GM21723 (cell line): ENCODE results near the gene CASQ2.
"Not testable (repeated sequence)": the region's sequence is repeated elsewhere in the genome, so short reads cannot be mapped to it uniquely, and the experiment has no call there.

ENCODE experiments used
- ATAC-seq: cut with Tn5 transposase; IDR thresholded peaks from one replicate; pipeline ENCODE4 v1.9.1; 2021; ENCODE audit warnings: mild to moderate bottlenecking, moderate library complexity; ENCODE audit not compliant: unreplicated experiment

The CASQ2 gene

DNA sequence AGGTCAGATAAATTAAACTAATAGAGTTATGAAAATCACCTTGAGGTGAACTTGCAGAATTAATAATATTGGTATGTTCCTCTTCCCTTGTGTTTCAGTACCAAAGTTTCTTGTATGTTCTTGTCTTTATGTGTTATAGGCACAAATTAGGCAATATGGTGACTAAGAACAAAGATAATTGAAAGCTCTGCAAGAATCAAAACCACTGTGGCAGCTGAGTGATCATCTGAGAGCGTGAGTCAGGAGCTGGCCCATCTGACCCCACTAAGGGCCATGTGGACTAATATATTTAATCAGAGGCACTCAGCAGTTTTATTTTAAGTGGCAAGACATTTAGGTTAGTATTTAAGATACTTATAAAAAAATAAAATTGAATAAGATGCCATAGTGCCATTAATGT, 12.8 kb upstream of the CASQ2 start:
- no peak for ATAC-seq

DNA sequence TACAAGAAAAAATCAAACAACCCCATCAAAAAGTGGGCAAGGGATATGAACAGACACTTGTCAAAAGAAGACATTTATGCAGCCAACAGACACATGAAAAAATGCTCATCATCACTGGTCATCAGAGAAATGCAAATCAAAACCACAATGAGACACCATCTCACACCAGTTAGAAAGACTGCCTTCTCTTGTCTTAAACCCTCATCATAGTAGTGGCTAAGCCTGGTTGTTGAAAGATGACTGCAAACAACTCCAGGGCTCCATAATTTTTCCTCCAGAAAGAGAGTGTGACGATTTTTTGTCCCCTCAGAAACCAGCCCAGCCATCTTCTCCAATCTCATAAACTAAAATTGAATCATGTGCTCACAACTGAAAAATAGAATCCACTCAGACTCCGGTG, 12.1 kb upstream of the CASQ2 start:
- ATAC-seq, result not testable (repeated sequence)

DNA sequence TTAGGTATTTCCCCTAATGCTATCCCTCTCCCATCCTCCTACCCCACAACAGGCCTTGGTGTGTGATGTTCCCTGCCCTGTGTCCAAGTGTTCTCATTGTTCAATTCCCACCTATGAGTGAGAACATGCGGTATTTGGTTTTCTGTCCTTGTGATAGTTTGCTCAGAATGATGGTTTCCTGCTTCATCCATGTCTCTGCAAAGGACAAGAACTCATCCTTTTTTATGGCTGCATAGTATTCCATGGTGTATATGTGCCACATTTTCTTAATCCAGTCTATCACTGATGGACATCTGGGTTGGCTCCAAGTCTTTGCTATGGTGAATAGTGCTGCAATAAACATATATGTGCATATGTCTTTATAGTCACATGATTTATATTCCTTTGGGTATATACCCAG, 10.6 kb upstream of the CASQ2 start:
- not testable (repeated sequence) for ATAC-seq

DNA sequence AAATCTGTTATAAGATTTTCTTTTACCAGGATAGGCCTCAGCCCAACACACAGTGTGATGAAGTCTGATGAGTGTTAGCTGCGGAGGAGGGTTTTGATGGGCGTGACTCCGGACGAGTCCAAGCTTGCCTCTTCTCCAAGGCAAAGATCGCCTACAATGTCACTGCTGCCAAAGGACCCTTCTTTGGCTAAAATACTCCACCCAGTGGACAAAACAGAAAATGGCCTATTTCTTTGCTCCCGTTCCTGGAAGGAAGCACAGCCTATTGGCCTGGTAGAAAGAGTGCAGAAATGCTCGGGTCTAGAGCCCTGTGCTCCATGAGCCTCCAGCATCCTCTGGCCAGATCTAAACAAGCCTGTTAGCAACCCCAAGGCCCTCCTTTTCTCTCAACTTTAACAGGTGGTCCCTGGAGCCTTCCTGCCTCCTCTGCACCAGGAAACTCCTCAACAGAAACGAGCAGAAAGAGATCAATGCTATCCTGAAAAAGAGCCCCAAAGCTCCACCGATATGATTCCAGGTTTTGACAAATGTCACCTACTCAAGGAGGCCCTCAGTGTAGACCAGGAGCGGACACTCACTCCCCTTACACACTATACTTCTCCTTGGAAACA, 3.4 kb upstream of the CASQ2 start:
- ATAC-seq, result peak; percentile 93

DNA sequence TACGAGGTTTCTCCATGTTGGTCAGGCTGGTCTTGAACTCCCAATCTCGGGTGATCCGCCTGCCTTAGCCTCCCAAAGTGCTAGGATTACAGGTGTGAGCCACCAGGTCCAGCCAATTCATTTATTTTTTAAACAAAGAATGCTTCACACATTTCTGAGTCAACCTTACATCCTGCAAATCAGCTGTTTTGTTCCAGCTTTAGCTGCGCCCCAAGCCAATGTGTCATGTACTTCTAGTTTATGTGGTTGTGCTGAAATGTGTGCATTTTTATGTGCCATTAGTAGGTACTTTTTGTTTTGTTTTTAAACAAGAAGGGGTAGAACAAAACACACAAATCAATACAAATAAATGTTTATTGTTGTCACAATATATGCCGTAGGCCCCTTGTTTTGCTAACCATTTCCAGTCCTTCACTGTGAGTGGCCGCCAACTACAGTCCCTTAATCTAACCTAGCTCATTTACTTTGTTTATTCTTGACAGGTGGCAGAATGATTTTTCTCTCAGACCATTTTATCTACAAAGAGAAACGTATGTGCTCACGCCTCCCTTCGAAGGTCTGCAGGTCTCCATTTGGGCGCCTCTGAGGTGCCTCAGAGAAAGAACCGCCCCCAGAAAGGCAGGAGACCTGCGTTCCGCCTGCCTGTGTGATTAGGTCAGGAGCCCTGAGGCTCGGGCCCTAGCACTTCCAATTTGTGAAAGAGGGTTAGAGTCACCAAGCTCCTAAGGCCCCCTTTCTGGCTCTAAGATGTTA, 2.8 kb upstream of the CASQ2 start:
- peak; percentile 29 for ATAC-seq

DNA sequence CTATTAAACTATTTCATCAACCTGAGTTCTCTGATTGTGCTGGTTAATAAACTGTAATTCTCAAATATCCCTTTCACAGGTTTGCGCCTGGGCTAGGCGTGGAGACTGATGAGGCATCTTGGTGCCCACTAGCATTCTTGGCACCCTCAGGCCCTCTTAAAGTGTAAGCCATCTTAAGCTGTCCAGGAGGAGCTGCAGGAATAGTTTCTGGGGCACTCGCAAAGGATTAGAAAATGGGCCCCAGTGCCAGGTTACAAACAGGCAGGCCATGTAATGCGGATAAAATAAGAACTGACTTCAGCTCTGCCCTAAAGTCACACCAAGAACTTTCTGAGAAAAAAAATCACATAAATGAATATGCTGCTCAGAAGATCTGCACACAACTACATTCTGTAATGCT, 1.1 kb downstream of the CASQ2 start:
- ATAC-seq, result no peak

DNA sequence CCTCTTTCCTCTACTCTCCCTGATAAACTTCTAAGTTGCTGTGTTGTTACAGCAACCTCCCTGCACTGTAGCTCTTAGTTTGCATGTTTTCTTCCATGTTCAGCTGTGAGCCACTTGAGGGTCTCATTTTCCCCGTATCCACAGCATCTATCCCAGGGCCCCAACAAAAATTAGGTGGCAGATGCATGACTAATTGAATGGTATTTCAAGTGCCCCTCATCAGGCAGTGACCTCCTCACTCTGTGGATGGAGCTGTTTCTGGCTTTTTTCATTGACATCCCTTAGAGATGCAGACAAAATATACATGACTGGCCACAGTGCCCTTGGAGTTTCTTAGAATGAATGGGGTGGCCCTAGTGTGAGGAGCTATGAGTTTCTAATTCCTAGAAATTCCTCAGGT, 3.4 kb downstream of the CASQ2 start:
- no peak for ATAC-seq

DNA sequence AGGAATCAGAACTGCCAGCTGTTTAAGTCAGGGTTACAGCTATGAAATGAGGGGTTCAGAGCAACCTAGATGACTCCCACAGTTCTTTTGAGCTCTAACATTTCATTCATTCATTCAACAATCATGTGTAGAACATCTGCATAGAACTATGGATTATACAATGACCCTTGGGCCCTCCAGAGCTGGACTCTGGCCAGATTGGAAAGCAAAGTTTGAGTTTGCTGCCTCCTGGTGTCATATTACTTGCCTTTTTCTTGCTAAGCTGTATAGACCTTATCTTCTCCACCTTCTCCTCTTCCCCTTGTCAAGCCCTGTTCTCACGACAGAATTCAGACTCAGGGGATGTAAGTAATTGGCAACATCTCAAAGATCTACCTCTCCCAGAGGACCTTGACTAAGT, 4.0 kb downstream of the CASQ2 start:
- no peak for ATAC-seq

DNA sequence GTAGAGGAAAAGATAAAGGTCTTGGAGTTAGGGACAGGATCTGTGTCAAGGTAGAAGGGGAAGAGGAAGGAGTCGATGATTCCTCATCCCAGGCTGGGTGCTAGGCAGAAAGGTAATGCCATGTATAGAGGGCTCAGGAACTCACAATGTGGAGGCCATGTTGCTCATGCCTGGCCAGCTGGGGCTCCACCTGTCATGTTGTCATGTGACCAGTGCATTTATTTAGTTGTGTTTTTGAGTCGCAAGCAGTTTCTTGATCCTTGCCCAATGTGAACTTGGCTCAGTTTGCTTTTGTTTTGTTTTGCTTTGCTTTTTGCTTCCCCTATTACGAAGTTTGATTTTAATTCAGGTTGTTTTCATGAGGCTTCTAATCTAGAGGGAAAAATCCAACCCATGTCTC, 5.7 kb downstream of the CASQ2 start:
- ATAC-seq, result no peak

DNA sequence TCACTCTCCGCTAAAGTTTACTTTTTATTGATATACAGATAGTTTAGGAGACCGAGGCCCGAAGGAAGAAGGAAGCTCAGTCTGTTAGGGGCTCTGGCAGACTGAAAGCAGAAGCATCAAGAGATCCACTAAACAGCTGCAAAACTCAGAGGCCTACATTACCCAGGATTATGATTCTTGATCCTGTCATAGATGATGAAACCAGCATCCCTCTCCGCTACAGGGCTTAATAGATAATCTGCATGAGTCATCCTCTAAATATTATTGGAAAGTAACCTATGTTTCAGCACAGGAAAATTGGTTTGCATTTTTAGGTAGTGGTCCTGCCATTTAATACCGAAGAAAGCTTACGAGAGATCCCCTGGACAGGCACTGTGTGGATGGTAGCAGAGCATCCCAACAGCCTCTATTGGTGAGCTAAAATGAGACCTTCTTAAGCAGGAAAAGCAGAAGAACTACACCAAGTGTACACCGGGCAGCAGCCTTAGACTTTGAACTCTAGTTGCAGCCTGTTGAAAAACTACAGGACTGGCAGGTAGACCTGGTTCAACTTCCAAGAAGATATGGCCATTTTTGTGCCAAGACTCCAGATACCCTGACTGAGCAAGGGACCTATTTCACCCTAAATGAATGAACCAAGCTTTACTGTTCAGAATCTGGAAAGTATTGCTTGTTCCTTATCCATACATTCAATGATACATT, 6.8 kb downstream of the CASQ2 start:
- ATAC-seq, result no peak

DNA sequence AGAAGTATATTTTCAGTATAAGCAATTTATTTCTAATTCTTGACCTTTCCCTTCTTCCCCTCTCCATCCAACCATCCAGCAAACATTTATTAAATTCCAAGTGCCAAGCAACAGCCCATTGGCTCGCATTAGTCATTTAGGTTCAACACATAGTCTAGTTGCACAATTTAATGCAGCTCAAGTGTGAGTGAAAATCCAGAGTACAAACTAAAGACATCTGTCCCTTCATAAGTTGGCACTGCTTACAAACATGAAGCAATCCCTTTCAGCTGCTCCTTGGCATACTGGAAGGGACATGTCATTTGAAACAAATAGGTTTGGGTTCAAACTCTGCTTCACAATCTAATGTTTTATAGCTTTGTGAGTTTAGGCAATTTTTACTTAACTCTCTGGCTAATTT, 10.7 kb downstream of the CASQ2 start:
- ATAC-seq, result no peak

DNA sequence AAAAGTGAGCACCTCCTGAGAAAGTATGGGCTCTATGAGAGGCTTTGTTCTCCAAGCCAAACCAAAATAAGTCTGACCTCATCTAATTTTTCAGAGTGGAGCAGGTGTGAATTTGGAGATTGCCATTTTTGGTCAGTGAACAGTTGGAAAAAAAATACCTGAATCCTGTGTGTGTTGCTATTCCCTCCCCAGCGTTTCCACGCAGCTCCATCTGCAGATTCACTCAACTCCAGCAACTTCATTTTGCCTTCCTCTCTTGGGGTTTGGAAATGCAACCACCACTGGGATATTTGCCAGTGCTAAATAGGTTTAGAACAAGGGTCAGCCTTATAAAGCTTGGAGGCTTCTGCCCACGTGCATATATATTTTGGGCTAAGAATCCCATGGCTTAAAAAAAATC, 11.2 kb downstream of the CASQ2 start:
- ATAC-seq, result no peak

DNA sequence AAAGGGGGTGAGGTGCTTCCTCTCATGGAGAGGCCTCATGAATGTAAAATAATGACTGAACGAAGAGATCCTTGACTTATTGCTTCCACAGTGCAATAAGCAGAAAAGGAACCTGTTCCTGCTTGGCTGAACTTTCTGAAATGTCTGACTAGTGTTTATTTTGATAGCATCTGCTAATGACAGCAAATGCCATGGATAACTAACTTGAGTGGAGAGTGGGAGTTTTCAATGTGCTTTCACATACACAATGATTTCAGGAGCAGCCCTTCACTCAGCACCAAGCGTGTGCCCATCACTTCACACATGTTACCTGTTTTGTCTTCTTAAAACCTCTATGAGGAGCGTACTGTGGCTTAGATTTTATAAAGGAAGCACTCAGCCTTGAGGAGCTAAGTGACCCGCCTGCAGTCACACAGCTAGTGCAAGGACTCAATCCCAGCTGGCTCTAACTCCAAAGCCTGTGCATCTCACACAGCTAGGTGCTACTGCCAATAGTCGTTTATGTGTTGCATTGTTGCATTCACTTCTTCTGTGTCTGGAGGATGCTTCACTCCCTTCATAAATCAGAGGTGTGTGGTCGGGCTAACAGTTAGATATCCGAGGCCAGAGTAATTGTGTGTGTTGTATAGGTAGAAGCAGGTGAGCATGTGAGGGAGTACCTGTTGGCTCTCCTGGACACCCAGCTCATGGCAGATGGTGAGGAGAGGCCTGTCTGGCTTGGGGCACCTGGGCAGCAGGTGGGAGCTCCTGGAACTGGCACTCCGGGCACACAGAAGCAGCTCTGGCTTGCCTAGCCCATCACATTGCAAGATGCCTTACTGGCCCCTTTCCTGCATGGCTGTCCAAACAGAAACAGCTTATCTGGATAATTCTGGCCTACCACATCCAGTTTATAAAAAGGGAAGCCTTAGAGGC, 12.8 kb downstream of the CASQ2 start:
- ATAC-seq, result no peak

DNA sequence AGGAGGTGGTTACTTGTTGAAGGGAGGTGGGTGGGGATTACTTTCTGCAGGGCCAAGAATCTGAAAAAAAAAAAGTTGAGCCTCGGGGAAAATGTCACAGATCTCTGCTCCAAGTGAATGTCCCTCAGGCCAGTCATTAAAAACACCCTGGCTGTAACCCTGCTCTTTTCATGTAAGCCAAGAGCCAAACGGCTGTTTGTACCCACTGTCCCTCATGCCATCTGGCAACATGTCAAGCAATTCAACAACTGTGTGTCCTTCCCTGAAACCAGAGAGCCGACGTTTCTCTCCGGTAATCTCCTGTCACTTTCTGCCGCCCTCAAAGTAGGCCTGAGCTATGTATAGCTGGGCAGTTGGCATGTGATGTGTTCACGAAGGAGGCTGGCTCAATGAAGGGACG, 14.7 kb downstream of the CASQ2 start:
- no peak for ATAC-seq

DNA sequence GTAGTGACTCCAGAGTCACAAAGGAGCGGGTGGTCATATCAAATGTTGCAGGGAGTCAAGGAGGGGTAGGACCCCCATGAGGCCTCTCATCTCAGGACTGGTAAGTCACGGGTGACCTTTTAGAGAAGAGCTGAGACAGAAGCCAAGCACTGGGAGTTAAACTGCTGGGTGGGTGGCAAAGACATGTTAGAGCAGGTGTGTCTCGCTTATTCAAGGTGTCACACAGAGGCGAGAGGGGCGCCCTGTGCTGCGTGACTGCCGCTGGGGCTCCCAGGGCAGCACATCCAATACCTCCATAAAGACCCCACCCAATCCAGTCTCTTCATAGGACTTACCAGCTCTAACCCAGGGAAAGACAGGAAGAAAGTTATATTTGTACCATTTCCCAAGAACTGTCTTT, 15.2 kb downstream of the CASQ2 start:
- ATAC-seq, result no peak

DNA sequence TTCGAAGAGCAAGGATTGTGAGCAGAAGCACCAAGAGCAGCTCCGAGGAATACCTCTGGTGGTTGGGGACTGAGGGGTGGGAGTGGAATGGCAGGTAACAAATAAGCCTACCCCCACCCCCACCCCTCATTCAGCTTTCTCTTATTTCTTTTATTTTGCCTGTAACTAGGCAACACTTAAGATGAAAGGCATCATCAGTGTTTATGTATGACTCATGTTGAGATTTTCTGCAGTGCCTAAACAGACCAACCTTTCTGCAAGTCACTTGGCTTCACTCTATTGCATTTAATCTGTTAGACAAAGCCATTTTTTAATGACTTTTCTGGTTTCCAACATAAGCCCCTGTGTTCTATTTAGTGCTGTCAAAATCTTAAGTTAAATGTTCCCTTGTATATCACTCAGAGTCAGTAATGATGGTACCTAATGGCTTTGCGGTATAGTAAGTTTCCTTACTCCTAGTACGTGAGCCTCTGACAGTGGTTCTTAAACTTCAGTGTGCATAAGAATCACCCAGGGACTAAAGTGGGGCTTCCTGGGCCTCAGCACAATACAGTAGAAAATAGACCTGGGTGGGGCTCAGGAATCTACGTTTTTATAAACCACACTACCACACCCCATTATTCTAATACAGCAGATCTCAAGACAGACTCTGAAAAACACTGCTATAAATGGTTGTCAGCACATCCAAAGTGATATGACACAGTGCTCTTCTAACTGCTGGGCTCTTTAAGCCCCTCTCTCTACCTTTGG, 19.9 kb downstream of the CASQ2 start:
- ATAC-seq, result no peak

DNA sequence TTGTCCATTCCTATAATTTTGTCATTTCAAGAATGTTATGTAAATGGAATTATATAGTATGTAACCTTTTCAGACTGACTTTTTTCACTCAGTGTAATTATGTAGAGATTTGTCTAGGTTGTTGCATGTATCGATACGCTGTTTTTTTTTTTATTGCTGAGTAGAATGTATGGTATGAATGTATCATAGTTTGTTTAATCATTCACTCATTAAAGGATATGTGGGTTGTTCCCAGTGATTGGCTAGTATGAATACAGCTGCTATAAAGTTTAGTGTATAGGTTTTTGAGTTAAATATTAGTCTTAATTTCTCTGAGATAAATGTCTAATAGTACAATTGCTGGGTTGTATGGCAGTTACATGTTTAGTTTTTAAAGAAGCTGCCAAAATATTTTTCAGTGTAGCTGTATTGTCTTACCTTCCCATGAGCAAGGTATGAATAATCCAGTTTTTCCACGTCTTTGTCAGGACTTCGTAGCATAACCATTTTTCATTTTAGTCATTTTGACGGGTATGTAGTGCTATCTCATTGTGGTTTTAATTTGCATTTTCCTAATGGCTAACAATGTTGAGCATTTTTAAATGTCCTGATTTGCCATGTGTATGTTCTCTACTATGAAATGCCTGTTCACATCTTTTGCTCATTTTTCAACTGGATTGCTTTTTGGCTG, 22.4 kb downstream of the CASQ2 start:
- ATAC-seq, result no peak

DNA sequence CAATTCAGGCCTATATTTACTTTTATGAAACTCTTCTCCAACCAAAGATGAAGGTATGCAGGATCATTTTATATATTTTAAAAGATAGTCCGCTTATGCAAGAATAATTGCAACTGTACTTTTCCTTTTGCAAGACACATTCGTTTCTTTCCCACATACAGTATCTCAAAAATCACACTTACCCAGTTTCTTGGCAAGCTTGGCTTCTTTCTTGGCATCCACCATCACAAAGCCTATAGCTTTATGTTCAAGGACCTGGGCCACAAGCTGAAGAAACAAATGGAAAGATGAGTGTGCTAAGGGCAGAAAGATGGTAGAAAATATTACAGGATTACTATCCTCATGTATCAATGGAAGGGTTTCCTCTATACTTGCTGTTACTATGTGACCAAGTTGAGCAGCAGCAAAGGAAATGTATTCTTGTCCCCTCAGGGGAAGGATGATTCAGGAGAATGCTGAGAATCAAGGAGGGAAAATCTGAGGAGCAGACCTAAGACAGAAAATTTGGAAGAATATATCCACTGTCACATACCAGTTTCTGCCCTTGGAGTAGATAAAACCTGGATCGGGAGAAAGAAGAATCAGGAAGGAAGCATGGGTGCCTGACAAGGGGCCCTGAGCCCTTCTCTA, 23.8 kb downstream of the CASQ2 start:
- ATAC-seq, result no peak

DNA sequence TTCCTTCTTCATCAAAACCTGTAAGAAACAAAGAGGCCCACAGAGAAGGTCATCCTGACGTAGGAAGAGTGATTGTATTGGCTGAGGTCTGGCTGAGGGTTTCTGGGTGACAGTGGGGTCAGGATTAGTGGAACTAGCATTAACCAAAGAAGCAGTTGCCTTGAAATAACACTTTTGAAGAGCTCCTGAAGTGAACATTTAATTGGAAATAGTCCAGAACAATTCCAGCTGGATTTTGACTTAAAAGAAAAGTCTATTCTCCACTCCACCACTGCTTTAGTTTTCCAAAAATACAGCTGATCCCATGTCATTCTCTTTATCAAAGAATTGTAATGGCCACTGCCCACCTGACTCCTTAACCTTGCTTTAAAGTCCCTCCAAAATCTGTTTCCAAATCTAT, 27.7 kb downstream of the CASQ2 start:
- ATAC-seq, result no peak

DNA sequence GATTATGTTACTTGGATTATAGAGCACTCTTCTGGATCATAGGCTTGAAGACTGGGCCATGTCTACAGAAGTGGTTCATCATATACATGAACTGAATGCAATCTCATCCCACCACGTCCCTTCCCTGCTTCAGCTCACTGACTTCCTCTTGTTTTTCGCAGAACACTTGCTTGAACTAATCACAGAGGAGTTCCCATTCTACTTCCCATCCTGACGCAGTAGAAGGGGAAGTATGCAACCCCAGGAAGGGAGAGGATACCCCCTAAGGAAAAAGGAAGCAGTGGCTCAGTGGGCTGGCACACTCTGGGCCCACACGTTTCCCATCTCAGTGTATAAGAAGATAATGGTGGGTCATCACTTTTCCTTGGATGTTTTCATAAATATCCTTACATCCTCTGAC, 36.2 kb downstream of the CASQ2 start:
- no peak for ATAC-seq
